ENCODE measurements around the gene LRRK2.

Gene LRRK2

GRCh38 chr12:40238266-40238902, 13.6 kb downstream of the LRRK2 start:
- no peak for DNase-seq

DNA sequence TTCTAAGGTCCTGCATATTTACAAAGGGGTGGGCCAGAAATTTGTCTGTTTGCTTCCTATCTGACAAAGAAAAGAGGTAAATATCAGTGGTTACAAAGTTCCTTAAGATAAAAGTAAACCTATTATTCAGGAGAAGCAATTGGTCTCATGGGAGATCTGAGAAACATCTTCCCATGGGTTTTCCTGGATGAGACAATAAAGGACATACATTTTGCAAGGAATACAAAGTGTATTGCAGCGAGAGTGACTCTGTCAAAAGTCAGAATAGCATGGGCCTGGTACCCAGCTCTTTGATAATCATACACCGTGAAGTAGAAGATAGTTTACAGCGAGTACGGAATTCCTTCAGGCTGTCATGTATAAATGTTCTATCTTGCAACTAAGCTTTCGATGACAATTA, 14.2 kb downstream of the LRRK2 start:
- H4K20me1 ChIP-seq (ENCODE audit: insufficient read depth, low read length) = no peaks in the 10 kb centered on the region
- no peaks in the 10 kb centered on the region for H3K79me2 ChIP-seq (ENCODE audit: low read length)
- H3K9ac ChIP-seq (ENCODE audit: low read length) = no peak overlapping the region
- H3K27ac ChIP-seq (ENCODE audit: low read length) = no peak overlapping the region
- H3K4me2 ChIP-seq (ENCODE audit: low read depth, low read length) = no peak overlapping the region
- DNase-seq = no peak
- H3F3A ChIP-seq (ENCODE audit: insufficient read depth, low read length) = no peaks in the 10 kb centered on the region
- no peaks in the 10 kb centered on the region for H3K9me2 ChIP-seq (replicated peaks; ENCODE audit: insufficient read depth, low read length)
- no peaks in the 10 kb centered on the region; the same call in 1 of the 2 replicates for H3K4me1 ChIP-seq (ENCODE audit: low read length)
- TF ChIP-seq CTCF (IDR thresholded peaks at IDR 0.05; ENCODE audit: low read length) (no peak), EZH2phosphoT487 (IDR thresholded peaks at IDR 0.05; ENCODE audit: low read length) (no peak), EZH2 (optimal IDR thresholded peaks at IDR 0.05; ENCODE audit: low read depth, low read length) (no peak)
- no peak overlapping the region for H2AFZ ChIP-seq (ENCODE audit: low read length)
- H3K27me3 ChIP-seq (replicated peaks; ENCODE audit: insufficient read depth, low read length) = no peaks in the 10 kb centered on the region
- H3K9me3 ChIP-seq (replicated peaks; ENCODE audit: insufficient read depth, low read length) = no peaks in the 10 kb centered on the region
- no peaks in the 10 kb centered on the region for H3K36me3 ChIP-seq (replicated peaks; ENCODE audit: insufficient read depth, low read length)
- H3K4me3 ChIP-seq (ENCODE audit: low read length) = no peak overlapping the region

More at GRCh38 chr12:40238266-40238902, 13.6 kb downstream of the LRRK2 start:
- no peaks in the 10 kb centered on the region for H3K27me3 ChIP-seq (replicated peaks; ENCODE audit: insufficient read depth, low read length)
- peaks cover 5% of the 10 kb centered on the region for H3K4me1 ChIP-seq (ENCODE audit: low read length)
- no peak overlapping the region for H2AFZ ChIP-seq (ENCODE audit: low read length)
- no peaks in the 10 kb centered on the region for H3K9me3 ChIP-seq (replicated peaks; ENCODE audit: insufficient read depth, low read length)
- TF ChIP-seq EZH2phosphoT487 (IDR thresholded peaks at IDR 0.05; ENCODE audit: low read length) (no peak), EZH2 (optimal IDR thresholded peaks at IDR 0.05; ENCODE audit: low read depth, low read length) (no peak), CTCF (IDR thresholded peaks at IDR 0.05; ENCODE audit: low read length) (no peak)
- H3K79me2 ChIP-seq (ENCODE audit: low read length) = no peaks in the 10 kb centered on the region
- H4K20me1 ChIP-seq (ENCODE audit: insufficient read depth, low read length) = no peaks in the 10 kb centered on the region
- no peak overlapping the region for H3K4me3 ChIP-seq (ENCODE audit: low read length)
- H3F3A ChIP-seq (ENCODE audit: insufficient read depth, low read length) = no peaks in the 10 kb centered on the region
- no peaks in the 10 kb centered on the region for H3K36me3 ChIP-seq (replicated peaks; ENCODE audit: insufficient read depth, low read length)
- H3K27ac ChIP-seq (ENCODE audit: low read length) = no peak overlapping the region
- no peaks in the 10 kb centered on the region for H3K9me2 ChIP-seq (replicated peaks; ENCODE audit: insufficient read depth, low read length)
- H3K9ac ChIP-seq (ENCODE audit: low read length) = no peak overlapping the region
- no peak overlapping the region for H3K4me2 ChIP-seq (ENCODE audit: low read depth, low read length)

- no peak for TF ChIP-seq CTCF (IDR thresholded peaks at IDR 0.05; ENCODE audit: low read length)
- TF ChIP-seq EZH2 (optimal IDR thresholded peaks at IDR 0.05; ENCODE audit: low read depth, low read length) = no peak
- TF ChIP-seq EZH2phosphoT487 (IDR thresholded peaks at IDR 0.05; ENCODE audit: low read length) = no peak
- H3K4me3 ChIP-seq (ENCODE audit: low read length) = no peak overlapping the region
- H4K20me1 ChIP-seq (ENCODE audit: insufficient read depth, low read length) = no peaks in the 10 kb centered on the region
- DNase-seq = no peak
- no peaks in the 10 kb centered on the region for H3K27me3 ChIP-seq (replicated peaks; ENCODE audit: insufficient read depth, low read length)
- H3K9ac ChIP-seq (ENCODE audit: low read length) = no peak overlapping the region
- H3F3A ChIP-seq (ENCODE audit: insufficient read depth, low read length) = no peaks in the 10 kb centered on the region
- no peak overlapping the region for H3K4me2 ChIP-seq (ENCODE audit: low read depth, low read length)
- H3K36me3 ChIP-seq (replicated peaks; ENCODE audit: insufficient read depth, low read length) = no peaks in the 10 kb centered on the region
- no peaks in the 10 kb centered on the region; the same call in 1 of the 2 replicates for H3K4me1 ChIP-seq (ENCODE audit: low read length)
- H3K9me3 ChIP-seq (replicated peaks; ENCODE audit: insufficient read depth, low read length) = no peaks in the 10 kb centered on the region
- H3K79me2 ChIP-seq (ENCODE audit: low read length) = no peaks in the 10 kb centered on the region
- no peak overlapping the region for H2AFZ ChIP-seq (ENCODE audit: low read length)
- no peaks in the 10 kb centered on the region for H3K9me2 ChIP-seq (replicated peaks; ENCODE audit: insufficient read depth, low read length)
- no peak overlapping the region for H3K27ac ChIP-seq (ENCODE audit: low read length)
These were observed 16.0 kb downstream of the LRRK2 start for GRCh38 chr12:40240779-40241178.

All from MM.1S (cell line).